ENCODE measurements around the gene PYHIN1. TPM values are rescaled to one million over a fixed set of nuclear protein-coding genes. Genes with fewer than 3 reads are reported as not detected.

PYHIN1 gene
- total RNA-seq (2012; rRNA removed), result not detected in 2 replicates
- not detected in 2 replicates for polyA plus RNA-seq (2012; rRNA removed)
- polyA plus RNA-seq (2012; cell fraction: cytosol; rRNA removed), result not detected in 2 replicates
- not detected in 2 replicates for polyA plus RNA-seq (2012; cell fraction: nucleus; rRNA removed; ENCODE audit: low replicate concordance)
- percentile 7 among the genes with signal in this experiment for Bru-seq, nascent RNA
- BruChase-seq, experiment 1, labeled RNA remaining after a 6-hour chase, result percentile 1 among the genes with signal in this experiment
- BruChase-seq, experiment 2, labeled RNA remaining after a 2-hour chase, result percentile 4 among the genes with signal in this experiment
- long read RNA-seq, result 0 reads

DNA sequence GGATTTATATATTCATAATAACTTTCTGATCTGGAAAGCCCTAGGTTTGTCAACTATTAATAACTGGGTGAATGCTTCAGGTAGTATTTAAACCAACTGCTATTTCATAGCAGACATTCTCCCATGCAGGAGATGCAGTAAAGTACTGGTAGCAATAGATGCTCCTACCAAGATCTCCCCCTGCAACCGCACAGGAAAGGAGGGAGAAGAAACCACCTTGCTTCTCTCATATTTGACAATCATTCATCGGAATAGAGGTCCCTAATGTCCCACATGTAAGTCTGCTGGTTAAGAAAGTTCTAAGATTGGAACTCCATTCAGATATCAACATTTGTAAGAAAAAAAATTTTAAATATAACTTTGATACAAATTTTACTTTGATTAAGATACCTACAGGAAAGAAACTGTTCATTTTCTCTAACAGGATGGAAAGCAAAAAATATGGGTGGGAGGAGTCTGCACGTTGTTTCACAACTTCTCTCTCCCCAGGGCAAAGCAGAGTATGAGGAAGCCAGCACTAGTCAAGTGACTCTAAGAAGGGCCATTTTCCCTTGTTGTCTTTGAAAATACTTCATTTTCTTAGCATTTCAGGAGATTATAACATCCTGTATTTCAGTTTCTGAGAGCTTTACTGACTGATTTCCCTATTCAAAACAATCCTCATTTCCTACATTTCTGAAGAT, at the start of gene PYHIN1:
Gene PYHIN1, plus strand, starts transcription at position 498 of the 683 bp plus-strand sequence. CDS start 5,359 bp downstream, outside the sequence.
- no peaks in the 10 kb centered on the region for H3K27me3 ChIP-seq (ENCODE audit: control insufficient read depth, insufficient read depth, low read length)
- no peak within 1 kb of the TSS for H2AFZ ChIP-seq (replicated peaks; ENCODE audit: low read length, poor library complexity)
- H3K9ac ChIP-seq (ENCODE audit: low read depth, low read length), result no peak within 1 kb of the TSS
- no peak within 1 kb of the TSS for H3K4ac ChIP-seq (ENCODE audit: low read depth, low read length)
- H4K91ac ChIP-seq (ENCODE audit: insufficient read depth, low read depth, low read length), result no peak within 1 kb of the TSS
- in situ Hi-C loops (cut with MboI; ENCODE audit: low sequenced_read_pairs), result no loop called here
- H3K23ac ChIP-seq (ENCODE audit: low read depth, low read length), result no peak within 1 kb of the TSS
- no peak within 1 kb of the TSS for H2AK9ac ChIP-seq (replicated peaks; ENCODE audit: low read depth, low read length, poor library complexity)
- dilution Hi-C loops (cut with HindIII; ENCODE audit: low sequenced_read_pairs, unreplicated experiment), result no loop called here
- TF ChIP-seq ELK1 (IDR thresholded peaks at IDR 0.05; ENCODE audit: borderline replicate concordance, low read depth, low read length) (no peak), RFX5 (IDR thresholded peaks at IDR 0.05; ENCODE audit: low read depth, low read length) (no peak), NFE2L2 (IDR thresholded peaks at IDR 0.05; ENCODE audit: low read depth, low read length) (no peak), USF2 (IDR thresholded peaks at IDR 0.05; ENCODE audit: low read depth, low read length) (no peak), POLR2A (IDR thresholded peaks at IDR 0.05; ENCODE audit: low read depth, low read length) (no peak), BHLHE40 (IDR thresholded peaks at IDR 0.05; ENCODE audit: low read depth, low read length) (no peak), MAFK (IDR thresholded peaks at IDR 0.05; ENCODE audit: low read depth, low read length) (no peak), CHD1 (IDR thresholded peaks at IDR 0.05; ENCODE audit: low read depth, low read length) (no peak), CEBPB (IDR thresholded peaks at IDR 0.05; ENCODE audit: low read depth, low read length) (no peak)
- TF ChIP-seq, protein P1, sequence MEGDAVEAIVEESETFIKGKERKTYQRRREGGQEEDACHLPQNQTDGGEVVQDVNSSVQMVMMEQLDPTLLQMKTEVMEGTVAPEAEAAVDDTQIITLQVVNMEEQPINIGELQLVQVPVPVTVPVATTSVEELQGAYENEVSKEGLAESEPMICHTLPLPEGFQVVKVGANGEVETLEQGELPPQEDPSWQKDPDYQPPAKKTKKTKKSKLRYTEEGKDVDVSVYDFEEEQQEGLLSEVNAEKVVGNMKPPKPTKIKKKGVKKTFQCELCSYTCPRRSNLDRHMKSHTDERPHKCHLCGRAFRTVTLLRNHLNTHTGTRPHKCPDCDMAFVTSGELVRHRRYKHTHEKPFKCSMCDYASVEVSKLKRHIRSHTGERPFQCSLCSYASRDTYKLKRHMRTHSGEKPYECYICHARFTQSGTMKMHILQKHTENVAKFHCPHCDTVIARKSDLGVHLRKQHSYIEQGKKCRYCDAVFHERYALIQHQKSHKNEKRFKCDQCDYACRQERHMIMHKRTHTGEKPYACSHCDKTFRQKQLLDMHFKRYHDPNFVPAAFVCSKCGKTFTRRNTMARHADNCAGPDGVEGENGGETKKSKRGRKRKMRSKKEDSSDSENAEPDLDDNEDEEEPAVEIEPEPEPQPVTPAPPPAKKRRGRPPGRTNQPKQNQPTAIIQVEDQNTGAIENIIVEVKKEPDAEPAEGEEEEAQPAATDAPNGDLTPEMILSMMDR (conservative IDR thresholded peaks at IDR 0.05; ENCODE audit: low read depth, low read length), result no peak
- H2BK120ac ChIP-seq (ENCODE audit: low read depth, low read length), result no peak within 1 kb of the TSS
- H2BK5ac ChIP-seq (ENCODE audit: low read depth, low read length, poor library complexity, severe bottlenecking), result no peak within 1 kb of the TSS
- ATAC-seq (ENCODE audit: low read depth) (no peak), DNase-seq (no peak)
- H3K79me1 ChIP-seq (ENCODE audit: low read depth in 1 of 2, low read length in 2 of 2), result no peaks in the 10 kb centered on the region
- no peaks in the 10 kb centered on the region for H3K4me1 ChIP-seq (ENCODE audit: control insufficient read depth, insufficient read depth, low read length)
- H3K4me2 ChIP-seq (ENCODE audit: low read depth, low read length), result no peak within 1 kb of the TSS
- H3K4me3 ChIP-seq (ENCODE audit: insufficient read depth, low read depth, low read length), result no peak within 1 kb of the TSS
- no peak within 1 kb of the TSS for H3K56ac ChIP-seq (ENCODE audit: extremely low read depth, insufficient read depth, low read length)
- H3K36me3 ChIP-seq (ENCODE audit: control insufficient read depth, insufficient read depth, low read length), result no peaks in the 10 kb centered on the region
- H4K5ac ChIP-seq (ENCODE audit: low read depth, low read length), result no peak within 1 kb of the TSS
- H3K18ac ChIP-seq (ENCODE audit: low read depth, low read length), result no peak within 1 kb of the TSS
- H3K14ac ChIP-seq (replicated peaks; ENCODE audit: low read depth, low read length), result no peak within 1 kb of the TSS
- intact Hi-C loops (cut with micrococcal nuclease), result no loop called here
- BruUV-seq (replicated peaks), result no TSS peak
- no peak within 1 kb of the TSS for H2BK20ac ChIP-seq (ENCODE audit: low read depth, low read length)
- CTCF ChIA-PET, result no interaction called here
- no CpG with 5 or more reads among the region's 3 CpGs for WGBS, 2 experiments (ENCODE audit: extremely low coverage in 2 of 2, insufficient read length in 1 of 2)
- no peaks in the 10 kb centered on the region for H3K9me3 ChIP-seq (ENCODE audit: control insufficient read depth, insufficient read depth, low read length)
- H4K8ac ChIP-seq (ENCODE audit: low read depth in 2 of 2, low read length in 2 of 2), result no peak within 1 kb of the TSS
- H3K9me1 ChIP-seq (ENCODE audit: insufficient read depth, low read length), result no peaks in the 10 kb centered on the region
- POLR2A ChIA-PET (ENCODE audit: unreplicated experiment), result no interaction called here
- no peak within 1 kb of the TSS for H2BK15ac ChIP-seq (ENCODE audit: low read depth, low read length)
- H3K27ac ChIP-seq (ENCODE audit: insufficient read depth, low read length), result no peak within 1 kb of the TSS
- no peak within 1 kb of the TSS for H2AK5ac ChIP-seq (ENCODE audit: low read depth, low read length)
- H4K20me1 ChIP-seq (ENCODE audit: insufficient read depth, low read length), result no peaks in the 10 kb centered on the region
